KBM-7 (cell line): ENCODE data around the gene CHST14.

Experiments used
- DNase-seq: peaks from one replicate; pipeline ENCODE4 v3.0.0-alpha.2; 2015
- in situ Hi-C: fragments of 300-500 bp; cut with MboI; formaldehyde crosslinking; loops from 2 replicates; pipeline ENCODE4 v1.14.3; 2020; ENCODE audit warnings: low sequenced_read_pairs, low pct_unique_long_range_greater_than_20kb, mixed read lengths

CHST14 gene

GRCh38 chr15:40479024-40479423, 8.2 kb downstream of the CHST14 start:
- DNase-seq: no peak
- in situ Hi-C loops: no loop called here

GRCh38 chr15:40481341-40482074, 10.7 kb downstream of the CHST14 start:
- in situ Hi-C loops: no loop called here

GRCh38 chr15:40483919-40484318, 13.1 kb downstream of the CHST14 start:
- no peak for DNase-seq
- in situ Hi-C loops: no loop called here

More at GRCh38 chr15:40481341-40482074, 10.7 kb downstream of the CHST14 start:
- DNase-seq: no peak

GRCh38 chr15:40486066-40486770, 15.4 kb downstream of the CHST14 start:
- in situ Hi-C loops: no loop called here
- DNase-seq: no peak

GRCh38 chr15:40487816-40488682, 17.3 kb downstream of the CHST14 start:
- in situ Hi-C loops: no loop called here
- DNase-seq: no peak

GRCh38 chr15:40489274-40490175, 18.7 kb downstream of the CHST14 start:
- DNase-seq: no peak
- in situ Hi-C loops: no loop called here

GRCh38 chr15:40493089-40493840, 22.5 kb downstream of the CHST14 start:
- DNase-seq: peak; percentile 26
- in situ Hi-C loops: no loop called here

GRCh38 chr15:40495516-40495915, 24.7 kb downstream of the CHST14 start:
- DNase-seq: no peak
- in situ Hi-C loops: no loop called here

- in situ Hi-C loops: no loop called here
- no peak for DNase-seq
Observed at GRCh38 chr15:40498418-40498817, 27.6 kb downstream of the CHST14 start.

GRCh38 chr15:40498891-40499290, 28.1 kb downstream of the CHST14 start:
- no peak for DNase-seq
- in situ Hi-C loops: no loop called here

- DNase-seq: no peak
- in situ Hi-C loops: no loop called here
Observed at GRCh38 chr15:40499931-40500330, 29.1 kb downstream of the CHST14 start.

- in situ Hi-C loops: no loop called here
- DNase-seq: no peak
Observed at GRCh38 chr15:40500568-40501330, 30.0 kb downstream of the CHST14 start.

GRCh38 chr15:40501487-40501886, 30.7 kb downstream of the CHST14 start:
- DNase-seq: no peak
- in situ Hi-C loops: no loop called here

GRCh38 chr15:40506964-40507571, 36.3 kb downstream of the CHST14 start:
- in situ Hi-C loops: no loop called here
- peak; percentile 79 for DNase-seq

GRCh38 chr15:40508216-40508615, 37.4 kb downstream of the CHST14 start:
- in situ Hi-C loops: no loop called here
- DNase-seq: no peak

- in situ Hi-C loops: no loop called here
Observed at GRCh38 chr15:40510201-40510600, 39.4 kb downstream of the CHST14 start.

GRCh38 chr15:40511093-40511471, 40.3 kb downstream of the CHST14 start:
- in situ Hi-C loops: no loop called here
- DNase-seq: no peak

More at GRCh38 chr15:40510201-40510600, 39.4 kb downstream of the CHST14 start:
- DNase-seq: no peak
